GM21381 (cell line): ENCODE results near the gene ZACN.

Experiments used
- ATAC-seq: cut with Tn5 transposase; IDR thresholded peaks from one replicate; pipeline ENCODE4 v1.9.1; 2021; ENCODE audit warnings: mild to moderate bottlenecking, moderate library complexity; ENCODE audit not compliant: unreplicated experiment

The ZACN gene

DNA sequence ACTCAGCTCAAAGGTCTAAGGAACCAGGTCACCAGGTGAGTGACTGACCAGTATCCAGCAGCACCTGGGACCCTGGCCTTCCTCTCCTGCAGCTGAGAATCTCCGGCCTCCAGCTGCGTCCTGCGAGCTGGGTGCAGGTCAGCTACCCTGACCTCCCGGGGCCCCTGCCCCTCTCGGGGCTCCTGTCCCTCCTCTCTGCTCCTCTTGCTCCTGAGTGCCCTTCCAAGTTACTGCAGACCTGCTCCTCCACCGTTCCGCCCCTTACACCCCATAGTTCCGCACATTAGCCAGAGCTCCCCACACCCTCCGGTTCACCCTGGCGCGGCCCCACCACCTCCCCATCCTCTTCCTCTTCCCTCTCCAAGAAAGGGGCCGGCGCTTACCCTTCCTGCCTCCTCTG lies 51.5 kb downstream of the ZACN start:
- no peak for ATAC-seq

DNA sequence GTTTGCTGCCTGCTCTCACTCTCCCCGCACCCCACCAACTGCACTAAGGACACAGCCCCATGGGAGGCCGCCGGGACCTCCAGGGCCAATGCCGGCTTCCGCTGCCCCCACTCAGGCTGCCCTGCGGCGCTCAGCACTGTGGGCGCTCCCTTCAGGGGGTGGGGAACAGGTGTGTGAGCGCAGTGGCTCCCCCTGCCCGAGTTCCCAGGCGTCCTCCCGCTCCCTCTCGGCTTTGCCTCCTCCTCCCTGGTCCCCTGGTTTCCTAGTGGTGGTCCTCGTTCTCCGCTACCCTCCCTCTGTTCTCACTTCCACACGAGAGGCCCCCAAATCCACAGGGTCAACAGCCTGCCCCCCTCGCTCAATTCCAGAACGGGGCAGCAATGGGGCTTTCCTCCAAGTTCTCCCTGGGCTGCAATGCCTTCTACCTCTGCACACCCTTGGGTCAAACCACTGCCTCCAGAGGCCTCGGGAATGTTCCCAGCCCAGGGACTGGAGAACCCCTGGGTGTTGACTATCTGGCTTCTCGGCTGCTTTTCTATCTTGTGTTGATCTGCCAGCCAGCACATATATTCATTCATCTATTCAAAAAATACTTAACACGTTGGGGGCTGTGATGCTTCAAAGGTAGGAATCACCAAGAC lies 52.2 kb downstream of the ZACN start:
- ATAC-seq: no peak

DNA sequence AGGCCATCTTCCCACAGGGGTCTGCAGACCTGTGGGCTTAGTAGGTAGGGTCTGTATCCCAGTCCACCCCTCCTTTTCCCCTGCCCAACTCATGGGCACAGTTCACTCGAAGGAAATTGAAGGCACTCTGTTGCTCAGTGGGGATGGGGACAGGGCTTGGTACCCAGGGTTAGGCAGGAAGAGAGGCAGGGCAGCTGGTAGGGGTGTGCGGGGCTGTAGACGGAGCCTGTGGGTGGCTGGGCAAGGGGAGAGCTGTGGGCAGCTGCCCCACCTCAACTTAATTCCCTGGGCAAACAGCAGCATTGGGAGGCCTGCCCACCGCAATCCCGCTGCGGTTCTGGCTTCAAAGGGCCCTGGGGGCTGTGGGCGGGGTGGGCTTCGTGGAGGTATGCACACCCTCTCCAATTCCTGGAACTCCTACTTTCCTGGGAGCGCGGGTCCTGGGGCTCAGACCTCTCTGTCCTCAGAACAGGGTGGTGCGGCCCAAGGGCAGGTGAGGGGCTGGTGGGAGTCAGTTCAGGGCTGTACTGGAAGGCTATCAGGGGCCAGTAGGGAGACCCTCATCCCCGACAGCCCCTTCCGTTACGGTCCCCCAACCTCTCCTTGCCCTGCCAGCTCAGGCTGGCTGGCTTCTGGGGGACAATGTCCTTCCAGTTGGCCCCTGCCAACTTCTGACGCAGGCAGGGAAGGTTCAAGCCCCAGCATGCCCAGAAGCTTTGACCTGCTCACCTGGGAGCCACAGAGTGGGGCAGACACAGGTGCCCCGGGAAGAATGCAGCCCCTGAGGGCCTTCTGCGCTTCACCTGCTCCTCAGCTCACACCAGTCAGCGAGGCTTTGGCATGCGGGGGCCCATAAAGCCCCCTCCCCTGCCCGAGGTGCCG lies 53.0 kb downstream of the ZACN start:
- no peak for ATAC-seq
